HG03280 (cell line): ENCODE results near the gene HSPA4.
"Not testable (repeated sequence)": the region's sequence is repeated elsewhere in the genome, so short reads cannot be mapped to it uniquely, and the experiment has no call there.

Source experiments
- ATAC-seq: cut with Tn5 transposase; IDR thresholded peaks from one replicate; pipeline ENCODE4 v1.9.1; 2021; ENCODE audit warnings: mild to moderate bottlenecking, moderate library complexity; ENCODE audit not compliant: unreplicated experiment

HSPA4 gene

GRCh38 chr5:133049726-133050048 is 2.1 kb upstream of the HSPA4 start:
- ATAC-seq = no peak

DNA sequence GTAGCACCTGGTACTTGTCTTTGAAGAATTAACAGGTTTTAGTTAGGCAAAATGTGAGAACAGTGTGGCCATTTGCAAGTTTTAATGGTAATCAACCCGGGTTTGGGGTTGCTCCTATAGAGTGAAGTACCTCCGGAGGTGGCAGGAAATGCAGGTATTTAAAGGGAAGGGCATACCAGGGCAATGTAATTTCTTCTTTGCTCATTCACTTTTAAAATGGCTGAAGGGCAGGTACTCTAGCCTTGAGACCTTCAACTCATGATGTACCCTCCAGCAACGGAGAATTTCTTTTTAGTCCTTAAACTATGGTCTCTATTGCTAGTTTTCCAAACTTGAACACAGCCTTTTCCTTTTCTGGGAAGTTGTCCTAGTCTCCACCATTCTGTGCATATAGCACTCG is 1.3 kb upstream of the HSPA4 start:
- no peak for ATAC-seq

GRCh38 chr5:133051061-133051541 is 712 bp upstream of the HSPA4 start:
- ATAC-seq = no peak

DNA sequence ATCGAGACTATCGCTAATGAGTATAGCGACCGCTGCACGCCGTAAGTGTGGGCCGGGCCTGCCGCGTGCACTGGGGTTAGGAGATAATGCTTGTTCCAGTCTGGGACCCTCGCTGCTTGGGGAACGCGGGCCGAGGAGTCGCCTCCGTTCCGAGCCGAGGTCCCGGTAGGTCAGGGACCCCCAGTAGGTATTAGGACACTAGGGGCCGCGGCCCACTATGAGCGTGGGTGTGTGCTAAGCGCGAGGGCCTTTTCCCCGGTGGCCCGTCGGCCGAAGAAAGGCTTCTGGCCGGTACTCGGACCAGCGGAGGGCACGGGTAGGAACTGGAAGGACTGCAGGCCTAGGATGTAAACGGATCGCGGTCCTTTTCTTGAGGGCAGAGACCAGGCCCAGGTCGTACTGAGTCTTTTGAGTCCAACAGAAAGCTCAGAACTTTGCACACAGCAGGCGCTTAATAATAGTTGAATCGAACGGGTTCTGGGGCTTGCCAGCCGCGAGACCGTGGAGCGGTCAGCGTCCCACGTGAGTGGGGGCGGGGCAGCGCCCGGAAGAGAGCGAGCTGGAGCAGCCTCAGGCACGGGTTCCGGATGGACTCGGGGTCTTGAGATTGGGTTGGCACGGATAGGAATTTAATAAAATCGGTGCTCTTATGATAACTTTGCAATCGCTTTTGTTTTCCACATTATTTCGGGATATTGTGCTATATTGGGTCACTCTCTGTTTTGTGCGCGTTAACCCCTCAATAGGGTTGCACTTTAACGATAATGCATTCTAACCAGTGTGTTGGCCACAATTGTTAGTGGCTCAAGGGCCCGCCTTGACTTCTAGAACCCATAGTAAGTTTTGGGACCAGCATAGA is 733 bp downstream of the HSPA4 start:
- peak; percentile 31 for ATAC-seq

GRCh38 chr5:133053448-133053847 is 1.6 kb downstream of the HSPA4 start:
- ATAC-seq = no peak

GRCh38 chr5:133054697-133055471 is 3.1 kb downstream of the HSPA4 start:
- ATAC-seq = no peak

GRCh38 chr5:133056891-133057290 is 5.1 kb downstream of the HSPA4 start:
- ATAC-seq = no peak

- no peak for ATAC-seq
These were observed 7.8 kb downstream of the HSPA4 start for GRCh38 chr5:133059621-133060020.

GRCh38 chr5:133062276-133062675 is 10.5 kb downstream of the HSPA4 start:
- no peak for ATAC-seq

DNA sequence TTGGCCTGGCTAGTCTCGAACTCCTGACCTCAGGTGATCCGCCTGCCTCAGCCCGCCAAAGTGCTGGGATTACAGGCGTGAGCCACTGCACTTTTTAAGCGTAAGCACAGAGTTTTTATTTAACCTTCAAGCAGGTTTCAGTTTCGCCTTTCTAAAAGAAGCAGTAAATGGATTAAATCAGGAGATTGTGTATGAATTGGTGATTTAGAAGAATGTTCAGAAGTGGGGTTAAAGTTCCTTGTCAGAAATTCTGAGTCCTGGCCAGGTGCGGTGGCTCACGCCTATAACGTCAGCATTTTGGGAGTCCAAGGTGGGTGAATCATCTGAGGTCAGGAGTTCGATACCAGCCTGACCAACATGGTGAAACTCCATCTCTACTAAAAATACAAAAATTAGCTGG is 12.2 kb downstream of the HSPA4 start:
- ATAC-seq = no peak

GRCh38 chr5:133065471-133065870 is 13.7 kb downstream of the HSPA4 start:
- no peak for ATAC-seq

GRCh38 chr5:133066045-133066444 is 14.2 kb downstream of the HSPA4 start:
- no peak for ATAC-seq

DNA sequence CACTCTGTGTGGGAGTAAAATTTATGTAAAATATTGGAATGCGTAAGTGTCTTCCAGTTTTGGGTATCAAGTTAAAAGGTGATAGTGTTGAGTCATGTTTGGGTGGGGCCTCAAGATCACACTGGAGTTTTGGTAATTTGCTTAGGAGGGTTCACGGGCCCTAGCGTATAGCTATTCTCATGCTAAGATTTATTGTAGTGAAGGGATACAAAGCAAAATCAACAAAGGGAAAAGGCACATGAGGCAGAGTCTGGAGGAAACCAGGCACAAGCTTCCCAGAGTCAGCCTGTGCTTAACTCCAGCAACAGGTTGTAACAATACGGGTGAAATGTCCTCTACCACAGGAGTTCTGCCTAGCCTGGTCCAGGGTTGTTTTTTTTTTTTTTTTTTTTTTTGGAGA is 20.2 kb downstream of the HSPA4 start:
- ATAC-seq = no peak

- ATAC-seq = no peak
These were observed 24.0 kb downstream of the HSPA4 start for GRCh38 chr5:133075572-133076536.

GRCh38 chr5:133079048-133079447 is 27.2 kb downstream of the HSPA4 start:
- ATAC-seq = no peak

DNA sequence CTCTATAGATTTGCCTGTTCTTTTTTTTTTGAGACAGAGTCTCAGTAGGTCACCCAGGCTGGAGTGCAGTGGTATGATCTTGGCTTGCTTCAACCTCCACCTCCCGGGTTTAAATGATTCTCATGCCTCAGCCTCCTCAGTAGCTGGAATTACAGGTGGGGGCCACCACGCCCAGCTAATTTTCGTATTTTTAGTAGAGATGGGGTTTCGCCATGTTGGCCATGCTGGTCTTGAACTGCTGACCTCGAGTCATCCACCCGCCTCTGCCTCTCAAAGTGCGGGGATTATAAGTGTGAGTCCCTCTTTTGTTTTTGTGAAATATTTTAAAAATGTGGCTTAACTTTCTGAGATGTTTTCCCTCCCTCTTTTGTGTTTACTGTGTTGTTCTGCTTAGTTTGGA is 29.2 kb downstream of the HSPA4 start:
- ATAC-seq = no peak

GRCh38 chr5:133081703-133082102 is 29.9 kb downstream of the HSPA4 start:
- no peak for ATAC-seq

- ATAC-seq = no peak
These were observed 30.3 kb downstream of the HSPA4 start for GRCh38 chr5:133082128-133082527.

GRCh38 chr5:133083901-133084300 is 32.1 kb downstream of the HSPA4 start:
- ATAC-seq = no peak

GRCh38 chr5:133085171-133085570 is 33.4 kb downstream of the HSPA4 start:
- ATAC-seq = not testable (repeated sequence)

GRCh38 chr5:133086366-133086875 is 34.6 kb downstream of the HSPA4 start:
- no peak for ATAC-seq
